Neural progenitor cell (in vitro differentiated cells): ENCODE measurements around the gene SORT1. TPM values are rescaled to one million over a fixed set of nuclear protein-coding genes. Genes with fewer than 3 reads are reported as not detected.

Source experiments
- DNase-seq: peaks from one replicate; pipeline ENCODE4 v3.0.0-alpha.2; 2016; ENCODE audit warnings: low spot score
- H2AFZ ChIP-seq: fragments of 200-600 bp; sonication (generic); replicated peaks from 2 replicates; pipeline ENCODE4 v1.6.1; 2016; ENCODE audit warnings: antibody characterized with exemption
- H3F3A ChIP-seq: fragments of 200-600 bp; sonication (generic); 2 replicates; pipeline ENCODE4 v1.6.1; 2016; ENCODE audit warnings: antibody characterized with exemption, low read depth
- H3K27ac ChIP-seq: fragments of 200-600 bp; sonication (generic); 2 replicates; pipeline ENCODE4 v1.5.1; 2016; ENCODE audit warnings: mild to moderate bottlenecking
- H3K27me3 ChIP-seq: fragments of 200-600 bp; sonication (generic); 2 replicates; pipeline ENCODE4 v1.6.1; 2016; ENCODE audit warnings: mild to moderate bottlenecking, moderate library complexity
- H3K36me3 ChIP-seq: fragments of 200-600 bp; sonication (generic); 2 replicates; pipeline ENCODE4 v1.5.1; 2016
- H3K4me1 ChIP-seq: fragments of 200-600 bp; sonication (generic); 2 replicates; pipeline ENCODE4 v1.6.1; 2016; ENCODE audit warnings: mixed run types
- H3K4me2 ChIP-seq: fragments of 200-600 bp; sonication (generic); 2 replicates; pipeline ENCODE4 v1.6.1; 2016
- H3K4me3 ChIP-seq: fragments of 200-600 bp; sonication (generic); 2 replicates; pipeline ENCODE4 v1.5.1; 2016
- H3K79me2 ChIP-seq: fragments of 200-600 bp; sonication (generic); 2 replicates; pipeline ENCODE4 v1.6.1; 2016; ENCODE audit warnings: low read depth
- H3K9ac ChIP-seq: fragments of 200-600 bp; sonication (generic); 2 replicates; pipeline ENCODE4 v1.6.1; 2016
- H3K9me3 ChIP-seq: fragments of 200-600 bp; sonication (generic); 2 replicates; pipeline ENCODE4 v1.5.1; 2016; ENCODE audit warnings: low read depth
- H4K20me1 ChIP-seq: fragments of 200-600 bp; sonication (generic); 2 replicates; pipeline ENCODE4 v1.6.1; 2016; ENCODE audit warnings: low read depth
- H3K27ac Mint-ChIP-seq: 3 replicates; pipeline ENCODE4 v1.8.0; 2021; ENCODE audit warnings: mixed read lengths
- H3K27me3 Mint-ChIP-seq: 2 replicates; pipeline ENCODE4 v1.8.0; 2022; ENCODE audit warnings: low read depth, mild to moderate bottlenecking, inconsistent platforms, moderate library complexity, mixed read lengths; ENCODE audit not compliant: insufficient read depth
- H3K36me3 Mint-ChIP-seq: 3 replicates; pipeline ENCODE4 v1.8.0; 2021; ENCODE audit warnings: mixed read lengths
- H3K4me1 Mint-ChIP-seq: 3 replicates; pipeline ENCODE4 v1.8.0; 2021; ENCODE audit warnings: mixed read lengths
- H3K4me3 Mint-ChIP-seq: 3 replicates; pipeline ENCODE4 v1.8.0; 2021; ENCODE audit warnings: mild to moderate bottlenecking, moderate library complexity, mixed read lengths
- H3K9me3 Mint-ChIP-seq: 3 replicates; pipeline ENCODE4 v1.8.0; 2020; ENCODE audit warnings: mixed read lengths
- CTCF ChIP-seq: fragments of 200-600 bp; sonication (generic); IDR thresholded peaks from 2 replicates; pipeline ENCODE4 v1.5.1; 2017; ENCODE audit warnings: antibody characterized with exemption, mild to moderate bottlenecking
- EZH2 ChIP-seq: fragments of 200-600 bp; sonication (generic); IDR thresholded peaks from 2 replicates; pipeline ENCODE4 v1.6.1; 2017; ENCODE audit warnings: antibody characterized with exemption, mild to moderate bottlenecking, moderate library complexity
- EZH2phosphoT487 ChIP-seq: fragments of 200-600 bp; sonication (generic); IDR thresholded peaks from 2 replicates; pipeline ENCODE4 v1.6.1; 2017; ENCODE audit warnings: antibody characterized with exemption
- total RNA-seq: library from RNA; depleted of rRNA; stranded (reverse); fragments of >200 nt; gene quantifications from 2 replicates; pipeline ENCODE4 v1.2.3, GENCODE V29; 2015; ENCODE audit warnings: low replicate concordance

SORT1 gene
- total RNA-seq, 1 donor from 2014 or later, result 38.9 TPM

- no peak for DNase-seq
Measured at GRCh38 chr1:109425391-109426280, 27.9 kb upstream of the SORT1 start.

GRCh38 chr1:109423498-109423897 lies 25.8 kb upstream of the SORT1 start:
- Mint-ChIP-seq H3K4me3 (no peak overlapping the region), H3K9me3 (no peaks in the 10 kb centered on the region), H3K36me3 (peaks cover 2% of the 10 kb centered on the region), H3K4me1 (peaks cover 20% of the 10 kb centered on the region), H3K27me3 (no peaks in the 10 kb centered on the region), H3K27ac (no peak overlapping the region)
- H3K4me3 ChIP-seq, result no peak overlapping the region
- H3K4me1 ChIP-seq, result peaks cover 16% of the 10 kb centered on the region
- no peaks in the 10 kb centered on the region for H3K36me3 ChIP-seq
- peaks cover 14% of the 10 kb centered on the region for H3F3A ChIP-seq
- peaks cover 58% of the 10 kb centered on the region for H3K79me2 ChIP-seq
- H3K4me2 ChIP-seq, result no peak overlapping the region
- H3K27me3 ChIP-seq, result no peaks in the 10 kb centered on the region
- no peaks in the 10 kb centered on the region for H3K9me3 ChIP-seq
- DNase-seq, result no peak
- H3K27ac ChIP-seq, result no peak overlapping the region
- H4K20me1 ChIP-seq, result peaks cover 16% of the 10 kb centered on the region
- H3K9ac ChIP-seq, result no peak overlapping the region
- no peak overlapping the region for H2AFZ ChIP-seq
- TF ChIP-seq EZH2phosphoT487 (no peak), EZH2 (no peak), CTCF (no peak)

More at GRCh38 chr1:109425391-109426280, 27.9 kb upstream of the SORT1 start:
- H3K27me3 ChIP-seq, result no peaks in the 10 kb centered on the region
- peaks cover 54% of the 10 kb centered on the region for H3K79me2 ChIP-seq
- peak overlapping the region; percentile 80 for H3K4me3 ChIP-seq
- Mint-ChIP-seq H3K9me3 (no peaks in the 10 kb centered on the region), H3K36me3 (no peaks in the 10 kb centered on the region), H3K27ac (no peak overlapping the region), H3K4me1 (peaks cover 20% of the 10 kb centered on the region), H3K27me3 (no peaks in the 10 kb centered on the region), H3K4me3 (peak overlapping the region; percentile 97)
- peaks cover 14% of the 10 kb centered on the region for H3F3A ChIP-seq
- peak overlapping the region; percentile 88 for H3K4me2 ChIP-seq
- TF ChIP-seq CTCF (no peak), EZH2phosphoT487 (no peak), EZH2 (no peak)
- no peak overlapping the region for H2AFZ ChIP-seq
- peak overlapping the region; percentile 74 for H3K9ac ChIP-seq
- no peaks in the 10 kb centered on the region for H3K36me3 ChIP-seq
- peak overlapping the region; percentile 7 for H3K27ac ChIP-seq
- no peaks in the 10 kb centered on the region for H3K9me3 ChIP-seq
- H4K20me1 ChIP-seq, result peaks cover 16% of the 10 kb centered on the region
- H3K4me1 ChIP-seq, result peaks cover 16% of the 10 kb centered on the region

GRCh38 chr1:109412551-109412950 lies 14.8 kb upstream of the SORT1 start:
- H3K27ac Mint-ChIP-seq, result no peak overlapping the region
- H3K4me3 Mint-ChIP-seq, result no peak overlapping the region
- H3K36me3 ChIP-seq, result peaks cover 9% of the 10 kb centered on the region
- no peak overlapping the region for H3K4me2 ChIP-seq
- no peaks in the 10 kb centered on the region for H3K27me3 Mint-ChIP-seq
- H3K27me3 ChIP-seq, result no peaks in the 10 kb centered on the region
- peak; percentile 11 for DNase-seq
- H3K9ac ChIP-seq, result no peak overlapping the region
- H3K9me3 ChIP-seq, result no peaks in the 10 kb centered on the region
- no peak overlapping the region for H2AFZ ChIP-seq
- no peaks in the 10 kb centered on the region for H3F3A ChIP-seq
- peaks cover 28% of the 10 kb centered on the region for H3K36me3 Mint-ChIP-seq
- no peaks in the 10 kb centered on the region for H3K4me1 Mint-ChIP-seq
- H3K4me1 ChIP-seq, result peaks cover 4% of the 10 kb centered on the region
- no peak overlapping the region for H3K4me3 ChIP-seq
- peaks cover 16% of the 10 kb centered on the region for H3K79me2 ChIP-seq
- H3K27ac ChIP-seq, result no peak overlapping the region
- H3K9me3 Mint-ChIP-seq, result no peaks in the 10 kb centered on the region
- TF ChIP-seq EZH2 (no peak), CTCF (no peak), EZH2phosphoT487 (no peak)
- peaks cover 11% of the 10 kb centered on the region for H4K20me1 ChIP-seq
